ENCODE data around the gene SUCLA2. TPM values are rescaled to one million over a fixed set of nuclear protein-coding genes. Genes with fewer than 3 reads are reported as not detected.

The SUCLA2 gene
- total RNA-seq, 1 experiment from 2014 or later = 53.9 TPM

DNA sequence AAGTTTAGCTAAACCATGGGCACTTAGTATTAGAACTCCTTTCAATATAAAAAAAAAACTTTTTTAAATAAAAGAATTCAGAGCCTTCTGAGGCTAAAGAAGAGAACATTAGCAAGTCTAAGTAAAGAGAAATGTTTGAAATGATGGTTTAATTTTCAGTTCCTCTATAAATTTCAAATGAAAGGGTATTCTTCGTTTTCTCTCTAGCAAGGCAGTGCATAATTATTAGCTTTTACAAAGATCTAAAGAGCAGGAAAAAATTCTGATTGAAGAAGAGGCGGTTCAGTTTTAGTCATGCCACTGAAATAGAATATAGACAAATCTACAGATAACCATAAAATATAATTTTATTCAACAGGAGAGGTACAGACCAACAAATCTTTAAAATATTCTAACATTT, 18.0 kb downstream of the SUCLA2 start:
- no peaks in the 10 kb centered on the region for H3K4me1 Mint-ChIP-seq
- H2BK20ac ChIP-seq (ENCODE audit: low read depth, low read length, poor library complexity, severe bottlenecking) = no peak overlapping the region
- no peak overlapping the region for H2BK120ac ChIP-seq (ENCODE audit: low read depth, low read length, poor library complexity, severe bottlenecking)
- no peak overlapping the region for H2BK15ac ChIP-seq (ENCODE audit: low read depth, low read length)
- no peak overlapping the region for H3K4me2 ChIP-seq (ENCODE audit: insufficient read depth, insufficient read length, low read length)
- no peak overlapping the region for H2BK12ac ChIP-seq (ENCODE audit: insufficient read length, low read depth, low read length)
- TF ChIP-seq, protein P1, sequence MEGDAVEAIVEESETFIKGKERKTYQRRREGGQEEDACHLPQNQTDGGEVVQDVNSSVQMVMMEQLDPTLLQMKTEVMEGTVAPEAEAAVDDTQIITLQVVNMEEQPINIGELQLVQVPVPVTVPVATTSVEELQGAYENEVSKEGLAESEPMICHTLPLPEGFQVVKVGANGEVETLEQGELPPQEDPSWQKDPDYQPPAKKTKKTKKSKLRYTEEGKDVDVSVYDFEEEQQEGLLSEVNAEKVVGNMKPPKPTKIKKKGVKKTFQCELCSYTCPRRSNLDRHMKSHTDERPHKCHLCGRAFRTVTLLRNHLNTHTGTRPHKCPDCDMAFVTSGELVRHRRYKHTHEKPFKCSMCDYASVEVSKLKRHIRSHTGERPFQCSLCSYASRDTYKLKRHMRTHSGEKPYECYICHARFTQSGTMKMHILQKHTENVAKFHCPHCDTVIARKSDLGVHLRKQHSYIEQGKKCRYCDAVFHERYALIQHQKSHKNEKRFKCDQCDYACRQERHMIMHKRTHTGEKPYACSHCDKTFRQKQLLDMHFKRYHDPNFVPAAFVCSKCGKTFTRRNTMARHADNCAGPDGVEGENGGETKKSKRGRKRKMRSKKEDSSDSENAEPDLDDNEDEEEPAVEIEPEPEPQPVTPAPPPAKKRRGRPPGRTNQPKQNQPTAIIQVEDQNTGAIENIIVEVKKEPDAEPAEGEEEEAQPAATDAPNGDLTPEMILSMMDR (conservative IDR thresholded peaks at IDR 0.05) = no peak
- no peak overlapping the region for H4K91ac ChIP-seq (ENCODE audit: insufficient read length, low read depth, low read length)
- peaks cover 56 to 64% (median 60%) of the 10 kb centered on the region in 3 experiments for H3K36me3 Mint-ChIP-seq (ENCODE audit: insufficient read depth in 1 of 3, low read depth in 3 of 3)
- H3K27ac ChIP-seq (ENCODE audit: insufficient read length, low read depth, low read length) = no peak overlapping the region
- H3K23me2 ChIP-seq (ENCODE audit: insufficient read length, low read depth, low read length, poor library complexity, severe bottlenecking) = no peaks in the 10 kb centered on the region
- no peak overlapping the region for H3T11ph ChIP-seq (ENCODE audit: low read length)
- H3K4ac ChIP-seq (ENCODE audit: low read depth, low read length) = no peak overlapping the region
- no CpG with 5 or more reads among the region's 2 CpGs for WGBS (ENCODE audit: extremely low coverage, insufficient read length, low lambda C conversion rate)
- H3K18ac ChIP-seq (ENCODE audit: insufficient read length, low read depth, low read length) = no peak overlapping the region
- no peaks in the 10 kb centered on the region for H3K9me3 ChIP-seq (ENCODE audit: control insufficient read depth, low read depth, low read length)
- no peak overlapping the region for H3K56ac ChIP-seq (ENCODE audit: insufficient read length, low read depth, low read length)
- no peaks in the 10 kb centered on the region for H3K79me1 ChIP-seq (ENCODE audit: insufficient read depth, low read depth, low read length, poor library complexity, severe bottlenecking)
- H3K4me3 Mint-ChIP-seq = no peak overlapping the region
- H3K27me3 Mint-ChIP-seq (ENCODE audit: low read depth) = no peaks in the 10 kb centered on the region
- H3K79me2 ChIP-seq (ENCODE audit: insufficient read depth, low read length) = no peaks in the 10 kb centered on the region
- no peak overlapping the region for H2BK5ac ChIP-seq (ENCODE audit: insufficient read length, low read length)
- no peak overlapping the region for H3K14ac ChIP-seq (ENCODE audit: insufficient read depth, low read length)
- no peaks in the 10 kb centered on the region for H4K20me1 ChIP-seq (ENCODE audit: control insufficient read depth, insufficient read depth, insufficient read length)
- H2AFZ ChIP-seq (ENCODE audit: low read length) = no peak overlapping the region
- no peak overlapping the region for H3K23ac ChIP-seq (ENCODE audit: insufficient read length, low read depth, low read length)
- no peaks in the 10 kb centered on the region for H3K4me1 ChIP-seq (ENCODE audit: insufficient read depth, low read length)
- H3K27me3 ChIP-seq (ENCODE audit: insufficient read depth, low read length) = no peaks in the 10 kb centered on the region
- DNase-seq = no peak
- no peak overlapping the region for H4K8ac ChIP-seq (replicated peaks; ENCODE audit: insufficient read length, low read depth, low read length)
- H3K9me3 Mint-ChIP-seq = peaks cover 17 to 18% of the 10 kb centered on the region in 2 experiments; a peak in 4 of 5 replicates
- no peak overlapping the region for H3K27ac Mint-ChIP-seq
- H4K5ac ChIP-seq (ENCODE audit: insufficient read length, low read depth, low read length) = no peak overlapping the region
- no peak overlapping the region for H3K9ac ChIP-seq (ENCODE audit: extremely low read depth, insufficient read length, low read length)
- no peak overlapping the region for H2AK5ac ChIP-seq (ENCODE audit: insufficient read length, low read length)

Data from H9 (cell line).